Bronchial epithelial cell (primary cell): ENCODE results near the gene ACP4. TPM values are rescaled to one million over a fixed set of nuclear protein-coding genes. Genes with fewer than 3 reads are reported as not detected.
"Not testable (repeated sequence)": the region's sequence is repeated elsewhere in the genome, so short reads cannot be mapped to it uniquely, and the experiment has no call there.

Experiments used
- DNase-seq: peaks from one replicate; pipeline ENCODE4 v3.0.0-alpha.2; 2010; ENCODE audit warnings: low read depth
- FAIRE-seq: peaks from 2 replicates; lab custom pipeline; 2011; peaks lifted over from hg19 to GRCh38; lab: Jason Lieb, UNC
- H3K27me3 ChIP-seq: 2 replicates; pipeline ENCODE4 v1.5.1; 2011; ENCODE audit warnings: low read length; ENCODE audit not compliant: control insufficient read depth, insufficient read depth
- H3K36me3 ChIP-seq: 2 replicates; pipeline ENCODE4 v1.5.1; 2011; ENCODE audit warnings: low read length; ENCODE audit not compliant: control insufficient read depth, insufficient read depth
- H3K4me3 ChIP-seq: 2 replicates; pipeline ENCODE4 v1.5.1; 2011; ENCODE audit warnings: mild to moderate bottlenecking, low read depth, low read length, control low read depth
- CTCF ChIP-seq: IDR thresholded peaks from 2 replicates; pipeline ENCODE4 v1.5.1; 2011; ENCODE audit warnings: mild to moderate bottlenecking, moderate library complexity, low read length, control low read depth, inconsistent platforms; ENCODE audit not compliant: insufficient read depth, severe bottlenecking
- total RNA-seq: library from RNA; depleted of rRNA; stranded (reverse); fragments of >200 nt; gene quantifications from 2 replicates; pipeline ENCODE4 v1.2.1, GENCODE V29; 2014

Gene ACP4
- total RNA-seq, 1 donor from 2014 or later = not detected

DNA sequence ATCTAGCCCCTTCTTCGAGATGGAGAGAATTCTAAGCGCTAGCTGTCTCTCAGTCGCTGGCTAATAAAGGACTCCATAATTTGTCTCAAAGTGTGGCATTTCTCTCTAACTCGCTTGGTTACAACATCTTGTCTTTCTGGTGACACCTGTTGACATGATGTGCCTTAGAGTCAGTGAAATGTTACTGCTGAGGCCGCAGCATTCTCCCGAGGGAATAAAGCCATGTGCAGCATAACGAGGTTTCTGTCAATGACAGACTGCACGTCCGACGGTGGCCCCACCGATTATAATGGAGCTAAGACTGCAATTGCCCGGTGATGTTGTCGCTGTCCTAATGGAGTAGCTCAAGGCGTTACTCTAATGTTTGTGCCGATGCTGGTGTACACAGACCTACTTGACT is 40.2 kb upstream of the ACP4 start:
- Histone ChIP-seq H3K27me3 (no peaks in the 10 kb centered on the region), H3K4me3 (no peak overlapping the region), H3K36me3 (no peaks in the 10 kb centered on the region)
- DNase-seq (no peak), FAIRE-seq (no peak)
- TF ChIP-seq CTCF = no peak

DNA sequence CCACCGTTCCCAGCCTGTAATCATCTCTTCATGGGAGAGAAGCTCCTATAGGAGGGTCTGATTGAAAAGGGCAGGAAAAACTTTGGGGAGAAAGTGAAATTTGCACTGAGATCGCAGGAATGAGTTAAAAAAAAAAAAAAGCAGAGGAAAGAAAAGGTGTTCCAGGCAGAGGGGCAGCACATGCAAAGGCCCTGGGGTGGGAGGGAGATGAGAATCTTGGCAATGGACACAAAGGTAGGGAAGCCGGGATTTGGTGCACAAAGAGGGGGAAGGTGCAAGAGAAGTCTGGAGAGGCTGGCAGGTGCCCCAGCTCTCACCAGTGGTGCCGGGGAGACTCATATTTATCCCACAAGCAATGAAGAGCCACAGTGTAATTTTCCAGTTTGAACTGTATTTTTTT is 36.3 kb upstream of the ACP4 start:
- Histone ChIP-seq H3K36me3 (no peaks in the 10 kb centered on the region), H3K27me3 (no peaks in the 10 kb centered on the region), H3K4me3 (no peak overlapping the region)
- TF ChIP-seq CTCF = no peak
- DNase-seq (no peak), FAIRE-seq (no peak)

DNA sequence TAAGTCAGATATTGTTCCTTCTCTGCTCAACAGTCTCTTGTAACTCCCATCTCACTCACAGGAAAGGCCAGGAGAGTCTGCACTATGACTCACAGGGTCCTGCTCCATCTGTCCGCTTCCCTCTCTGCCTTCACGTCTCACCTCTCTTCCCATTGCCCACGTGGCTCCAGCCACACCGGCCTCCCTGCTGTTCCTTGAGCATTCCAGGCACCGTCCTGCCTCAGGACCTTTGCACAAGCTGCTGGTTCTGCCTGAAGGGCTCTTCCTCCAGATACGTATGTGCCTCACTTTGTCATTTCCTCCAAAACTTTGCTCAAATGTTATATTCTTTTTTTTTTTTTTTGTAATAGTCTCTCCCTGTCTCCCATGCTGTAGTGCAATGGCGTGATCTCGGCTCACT is 34.0 kb upstream of the ACP4 start:
- not testable (repeated sequence) for DNase-seq, H3K36me3 ChIP-seq, H3K27me3 ChIP-seq, H3K4me3 ChIP-seq, FAIRE-seq

DNA sequence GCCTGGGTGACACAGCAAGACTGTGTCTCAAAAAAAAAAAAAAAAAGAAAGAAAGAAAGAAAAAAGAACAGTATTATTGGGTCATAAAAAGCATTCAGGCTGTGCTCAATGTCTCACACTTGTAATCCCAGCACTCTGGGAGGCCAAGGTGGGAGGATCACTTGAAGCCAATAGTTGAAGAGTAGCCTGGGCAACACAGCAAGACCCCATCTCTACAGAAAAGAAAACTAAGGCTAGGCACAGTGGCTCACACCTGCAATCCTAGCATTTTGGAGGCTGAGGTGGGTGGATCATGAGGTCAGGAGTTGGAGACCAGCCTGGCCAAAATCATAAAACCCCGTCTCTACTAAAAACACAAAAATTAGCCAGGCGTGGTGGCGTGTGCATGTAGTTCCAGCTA is 32.6 kb upstream of the ACP4 start:
- DNase-seq, H3K36me3 ChIP-seq, FAIRE-seq, H3K27me3 ChIP-seq, H3K4me3 ChIP-seq: not testable (repeated sequence)

DNA sequence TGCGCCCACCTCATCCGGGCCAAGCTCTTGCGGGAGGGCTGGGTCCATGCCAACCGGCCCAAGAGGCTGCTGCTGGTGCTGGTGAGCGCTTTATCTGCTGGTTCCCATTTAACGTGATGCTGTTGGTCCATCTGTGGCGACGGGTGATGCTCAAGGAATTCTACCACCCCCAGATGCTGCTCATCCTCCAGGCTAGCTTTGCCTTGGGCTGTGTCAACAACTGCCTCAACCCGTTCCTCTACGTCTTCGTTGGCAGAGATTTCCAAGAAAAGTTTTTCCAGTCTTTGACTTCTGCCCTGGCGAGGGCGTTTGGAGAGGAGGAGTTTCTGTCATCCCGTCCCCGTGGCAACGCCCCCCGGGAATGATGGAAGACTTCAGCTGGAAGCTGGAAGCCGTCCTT is 31.1 kb upstream of the ACP4 start:
- DNase-seq, H3K36me3 ChIP-seq, H3K4me3 ChIP-seq, FAIRE-seq, H3K27me3 ChIP-seq: not testable (repeated sequence)

DNA sequence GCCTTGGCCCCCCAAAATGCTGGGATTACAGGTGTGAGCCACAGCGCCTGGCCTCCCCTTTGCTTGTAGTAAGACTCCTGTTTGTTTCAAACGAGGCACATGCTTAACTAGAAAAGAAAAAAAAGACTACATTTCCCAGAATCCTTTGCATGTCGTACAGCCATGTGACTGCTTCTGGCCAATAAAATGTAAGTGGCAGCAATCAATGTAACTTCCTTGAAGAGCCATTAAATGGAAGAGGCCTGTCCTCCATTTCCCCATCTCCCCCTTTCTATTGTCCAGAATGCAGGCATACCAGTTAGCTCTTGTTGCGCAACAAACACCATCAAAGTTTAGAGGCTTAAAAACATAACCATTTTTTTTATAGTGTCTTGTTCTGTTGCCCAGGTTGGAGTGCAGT is 30.3 kb upstream of the ACP4 start:
- Histone ChIP-seq H3K27me3 (no peaks in the 10 kb centered on the region), H3K4me3 (no peak overlapping the region), H3K36me3 (no peaks in the 10 kb centered on the region)
- DNase-seq (peak; percentile 13), FAIRE-seq (no peak)
- TF ChIP-seq CTCF = no peak

DNA sequence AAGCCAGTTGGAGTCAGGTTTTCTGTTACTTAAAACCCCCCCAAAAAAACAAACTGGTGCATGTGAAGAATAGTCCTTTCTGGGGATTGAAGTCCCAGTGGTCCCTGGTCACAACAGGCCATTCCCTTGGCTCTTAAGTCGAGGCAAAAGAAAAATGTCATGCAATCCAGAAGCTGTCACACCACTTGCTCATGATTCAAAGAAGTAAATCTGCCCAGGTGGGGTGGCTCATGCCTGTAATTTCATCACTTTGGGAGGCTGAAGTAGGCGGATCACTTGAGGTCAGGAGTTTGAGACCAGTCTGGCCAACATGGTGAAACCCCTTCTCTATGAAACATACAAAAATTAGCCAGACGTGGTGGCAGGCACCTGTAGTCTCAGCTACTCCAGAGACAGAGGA is 28.7 kb upstream of the ACP4 start:
- H3K4me3 ChIP-seq, H3K27me3 ChIP-seq, FAIRE-seq, DNase-seq, H3K36me3 ChIP-seq: not testable (repeated sequence)

DNA sequence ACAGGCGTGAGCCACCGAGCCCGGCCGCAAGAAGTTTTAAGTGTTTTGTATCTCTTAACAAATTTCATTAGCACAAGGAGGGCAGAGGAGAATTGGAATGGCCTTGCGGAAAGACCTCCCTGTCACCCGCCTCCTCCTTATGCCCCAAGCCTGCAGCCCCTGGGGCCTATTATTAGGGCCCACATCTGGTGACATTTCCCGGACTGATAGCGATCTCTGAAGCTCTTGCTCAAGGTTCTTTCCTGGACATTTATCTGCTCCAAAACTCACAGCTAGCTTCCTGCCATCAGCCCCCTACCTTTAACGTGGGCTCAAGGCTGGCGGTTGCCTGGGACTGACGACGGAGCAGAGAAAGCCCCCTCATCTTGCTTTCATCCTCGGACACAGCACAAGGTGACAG is 26.7 kb upstream of the ACP4 start:
- H3K4me3 ChIP-seq, FAIRE-seq, H3K27me3 ChIP-seq, DNase-seq, H3K36me3 ChIP-seq: not testable (repeated sequence)
